ENCODE results near the gene ATP9A. TPM values are rescaled to one million over a fixed set of nuclear protein-coding genes. Genes with fewer than 3 reads are reported as not detected.

Gene ATP9A
- total and polyA plus RNA-seq, 2 donors from 2014 or later = 7.1 to 40.2 TPM

- intact Hi-C loops (cut with DNase I) = no loop called here
- peak in 4 of 5 donors; percentile 47 to 81 (median 72) for DNase-seq
- Histone ChIP-seq H3K27ac (ENCODE audit: low read depth in 2 of 2, low read length in 2 of 2) (no peak overlapping the region), H3K27me3 (ENCODE audit: control insufficient read depth, insufficient read depth, low read length) (no peaks in the 10 kb centered on the region), H3K9me3 (ENCODE audit: control insufficient read depth in 2 of 3, insufficient read depth in 1 of 3, low read length in 3 of 3) (no peaks in the 10 kb centered on the region), H3K36me3 (ENCODE audit: control insufficient read depth in 2 of 3, insufficient read depth in 3 of 3, low read length in 3 of 3) (no peaks in the 10 kb centered on the region), H3K4me1 (ENCODE audit: control insufficient read depth in 2 of 3, insufficient read depth in 2 of 3, low read depth in 1 of 3, low read length in 3 of 3) (peaks cover 0 to 5% (median 3%) of the 10 kb centered on the region in 3 donors), H3K4me3 (ENCODE audit: low read length in 3 of 3) (no peak overlapping the region), H3K9ac (ENCODE audit: low read length in 3 of 3) (no peak overlapping the region)
- FAIRE-seq = no peak
- peak; percentile 65 for TF ChIP-seq CTCF (IDR thresholded peaks at IDR 0.05; ENCODE audit: borderline replicate concordance, extremely low read depth, insufficient read depth)
Measured at GRCh38 chr20:51700809-51701285, 67.3 kb downstream of the ATP9A start.

GRCh38 chr20:51698252-51698651, 69.9 kb downstream of the ATP9A start:
- no peaks in the 10 kb centered on the region for H3K27me3 ChIP-seq (ENCODE audit: control insufficient read depth, insufficient read depth, low read length)
- H3K4me1 ChIP-seq (ENCODE audit: control insufficient read depth in 2 of 3, insufficient read depth in 2 of 3, low read depth in 1 of 3, low read length in 3 of 3) = peaks cover 0 to 5% (median 0%) of the 10 kb centered on the region in 3 donors
- H3K4me3 ChIP-seq (ENCODE audit: low read length in 3 of 3) = no peak overlapping the region
- H3K9ac ChIP-seq (ENCODE audit: low read length in 3 of 3) = no peak overlapping the region
- DNase-seq = no peak
- no peaks in the 10 kb centered on the region for H3K9me3 ChIP-seq (ENCODE audit: control insufficient read depth in 2 of 3, insufficient read depth in 1 of 3, low read length in 3 of 3)
- no peak for FAIRE-seq
- intact Hi-C loops (cut with DNase I) = no loop called here
- no peaks in the 10 kb centered on the region for H3K36me3 ChIP-seq (ENCODE audit: control insufficient read depth in 2 of 3, insufficient read depth in 3 of 3, low read length in 3 of 3)
- H3K27ac ChIP-seq (ENCODE audit: low read depth in 2 of 2, low read length in 2 of 2) = no peak overlapping the region
- no peak for TF ChIP-seq CTCF (IDR thresholded peaks at IDR 0.05; ENCODE audit: borderline replicate concordance, extremely low read depth, insufficient read depth)

GRCh38 chr20:51697096-51697826, 70.9 kb downstream of the ATP9A start:
- no peak for TF ChIP-seq CTCF (IDR thresholded peaks at IDR 0.05; ENCODE audit: borderline replicate concordance, extremely low read depth, insufficient read depth)
- intact Hi-C loops (cut with DNase I) = no loop called here
- peaks cover 0 to 3% (median 0%) of the 10 kb centered on the region in 3 donors for H3K4me1 ChIP-seq (ENCODE audit: control insufficient read depth in 2 of 3, insufficient read depth in 2 of 3, low read depth in 1 of 3, low read length in 3 of 3)
- H3K27me3 ChIP-seq (ENCODE audit: control insufficient read depth, insufficient read depth, low read length) = no peaks in the 10 kb centered on the region
- no peak overlapping the region for H3K27ac ChIP-seq (ENCODE audit: low read depth in 2 of 2, low read length in 2 of 2)
- H3K9me3 ChIP-seq (ENCODE audit: control insufficient read depth in 2 of 3, insufficient read depth in 1 of 3, low read length in 3 of 3) = no peaks in the 10 kb centered on the region
- H3K9ac ChIP-seq (ENCODE audit: low read length in 3 of 3) = no peak overlapping the region
- FAIRE-seq = no peak
- no peak overlapping the region for H3K4me3 ChIP-seq (ENCODE audit: low read length in 3 of 3)
- peak in 1 of 5 donors; percentile 28 for DNase-seq
- peaks cover 0 to 2% (median 0%) of the 10 kb centered on the region in 3 donors for H3K36me3 ChIP-seq (ENCODE audit: control insufficient read depth in 2 of 3, insufficient read depth in 3 of 3, low read length in 3 of 3)

All from kidney (tissue), 14 donors.